Endothelial cell of coronary artery (primary cell): ENCODE results near the gene HSPA13. TPM values are rescaled to one million over a fixed set of nuclear protein-coding genes. Genes with fewer than 3 reads are reported as not detected.

Experiments used
- total RNA-seq: library from RNA; depleted of rRNA; stranded (reverse); fragments of >200 nt; gene quantifications from 2 replicates; pipeline ENCODE4 v1.2.3, GENCODE V29; 2014

The HSPA13 gene
- 42.3 and 42.4 TPM in 2 replicates for total RNA-seq

GRCh38 chr21:14382835-14383595, at the start of gene HSPA13:
Gene HSPA13 (minus strand): TSS chr21:14383146. CDS start chr21:14383119, 27 bp downstream.

Other genes with a start within 250 kb of the HSPA13 start
- gene LIPI, start 172.2 kb downstream of the HSPA13 start, total RNA-seq, result not detected in 2 replicates
- not detected in 2 replicates for gene RBM11, start 167.0 kb downstream of the HSPA13 start, total RNA-seq
- 0.75 and 6.5 TPM in 2 replicates for gene SAMSN1, start 163.2 kb upstream of the HSPA13 start, total RNA-seq